DMS79 (cell line): ENCODE data around the gene SLC30A2.

Source experiments
- DNase-seq: peaks from one replicate; lab custom pipeline; 2025; lab: John Stamatoyannopoulos, UW

SLC30A2 gene

GRCh38 chr1:26022404-26022779 lies 23.5 kb downstream of the SLC30A2 start:
- no peak for DNase-seq

GRCh38 chr1:26021647-26022403 lies 24.1 kb downstream of the SLC30A2 start, which contains the start of gene EXTL1:
Gene EXTL1 (plus strand): TSS chr1:26021775. CDS start chr1:26022647, 872 bp downstream.
- DNase-seq, result no peak

GRCh38 chr1:26020941-26021646 lies 24.8 kb downstream of the SLC30A2 start:
- DNase-seq, result no peak

GRCh38 chr1:26020330-26020768 lies 25.6 kb downstream of the SLC30A2 start:
- no peak for DNase-seq

GRCh38 chr1:26019641-26020315 lies 26.1 kb downstream of the SLC30A2 start:
- no peak for DNase-seq

GRCh38 chr1:26017606-26018005 lies 28.3 kb downstream of the SLC30A2 start:
- no peak for DNase-seq

GRCh38 chr1:26016953-26017545 lies 28.9 kb downstream of the SLC30A2 start:
- DNase-seq, result no peak

GRCh38 chr1:26016258-26016952 lies 29.5 kb downstream of the SLC30A2 start:
- DNase-seq, result no peak

GRCh38 chr1:26015358-26015757 lies 30.6 kb downstream of the SLC30A2 start:
- no peak for DNase-seq

- no peak for DNase-seq
Observed at GRCh38 chr1:26014179-26014578, 31.7 kb downstream of the SLC30A2 start.

GRCh38 chr1:26012864-26013263 lies 33.1 kb downstream of the SLC30A2 start:
- no peak for DNase-seq

GRCh38 chr1:26010825-26011224 lies 35.1 kb downstream of the SLC30A2 start:
- peak; percentile 25 for DNase-seq

GRCh38 chr1:26009796-26010447 lies 36.0 kb downstream of the SLC30A2 start:
- no peak for DNase-seq

- DNase-seq, result no peak
Observed at GRCh38 chr1:26006710-26007109, 39.2 kb downstream of the SLC30A2 start.

- no peak for DNase-seq
Observed at GRCh38 chr1:26005434-26006105, 40.3 kb downstream of the SLC30A2 start.

- peak; percentile 80 for DNase-seq
Observed at GRCh38 chr1:26003756-26004155, 42.2 kb downstream of the SLC30A2 start.

GRCh38 chr1:26003262-26003661 lies 42.7 kb downstream of the SLC30A2 start:
- DNase-seq, result no peak

GRCh38 chr1:25999041-25999800 lies 46.7 kb downstream of the SLC30A2 start:
- DNase-seq, result no peak

- DNase-seq, result peak; percentile 99
Observed at GRCh38 chr1:25997828-25998761, 47.8 kb downstream of the SLC30A2 start, which contains the start of gene PAFAH2. Gene PAFAH2 (minus strand): TSS chr1:25998063. CDS start chr1:25990816, 7,247 bp downstream.
